Nephron (organoid): ENCODE measurements around the gene ENC1.
A peak's percentile ranks its signal among the peaks of the same experiment; 100 is the strongest.

Source experiments
- H3K27ac Mint-ChIP-seq, 3 experiments: 2 replicates each; pipeline ENCODE4 v1.8.0; 2020; ENCODE audit warnings: mixed read lengths in 3 of 3, mild to moderate bottlenecking in 2 of 3, moderate library complexity in 1 of 3
- H3K27me3 Mint-ChIP-seq: 2 replicates; pipeline ENCODE4 v1.8.0; 2021; ENCODE audit warnings: low read depth, mild to moderate bottlenecking, moderate library complexity, mixed read lengths
- H3K36me3 Mint-ChIP-seq: 2 replicates; pipeline ENCODE4 v1.8.0; 2020; ENCODE audit warnings: low read depth, mixed read lengths
- H3K4me1 Mint-ChIP-seq: 2 replicates; pipeline ENCODE4 v1.8.0; 2020; ENCODE audit warnings: mixed read lengths
- H3K4me3 Mint-ChIP-seq, 3 experiments: 2 replicates each; pipeline ENCODE4 v1.8.0; 2020; ENCODE audit warnings: mild to moderate bottlenecking in 3 of 3, mixed read lengths in 3 of 3, moderate library complexity in 2 of 3
- H3K9me3 Mint-ChIP-seq: 2 replicates; pipeline ENCODE4 v1.8.0; 2020; ENCODE audit warnings: mixed read lengths
- CTCF ChIP-seq, 3 experiments: fragments of 200-600 bp; sonication (generic); IDR thresholded peaks; one replicate each; pipeline ENCODE4 v1.5.0; 2021; ENCODE audit warnings: antibody characterized with exemption in 3 of 3; ENCODE audit not compliant: unreplicated experiment in 3 of 3

ENC1 gene

DNA sequence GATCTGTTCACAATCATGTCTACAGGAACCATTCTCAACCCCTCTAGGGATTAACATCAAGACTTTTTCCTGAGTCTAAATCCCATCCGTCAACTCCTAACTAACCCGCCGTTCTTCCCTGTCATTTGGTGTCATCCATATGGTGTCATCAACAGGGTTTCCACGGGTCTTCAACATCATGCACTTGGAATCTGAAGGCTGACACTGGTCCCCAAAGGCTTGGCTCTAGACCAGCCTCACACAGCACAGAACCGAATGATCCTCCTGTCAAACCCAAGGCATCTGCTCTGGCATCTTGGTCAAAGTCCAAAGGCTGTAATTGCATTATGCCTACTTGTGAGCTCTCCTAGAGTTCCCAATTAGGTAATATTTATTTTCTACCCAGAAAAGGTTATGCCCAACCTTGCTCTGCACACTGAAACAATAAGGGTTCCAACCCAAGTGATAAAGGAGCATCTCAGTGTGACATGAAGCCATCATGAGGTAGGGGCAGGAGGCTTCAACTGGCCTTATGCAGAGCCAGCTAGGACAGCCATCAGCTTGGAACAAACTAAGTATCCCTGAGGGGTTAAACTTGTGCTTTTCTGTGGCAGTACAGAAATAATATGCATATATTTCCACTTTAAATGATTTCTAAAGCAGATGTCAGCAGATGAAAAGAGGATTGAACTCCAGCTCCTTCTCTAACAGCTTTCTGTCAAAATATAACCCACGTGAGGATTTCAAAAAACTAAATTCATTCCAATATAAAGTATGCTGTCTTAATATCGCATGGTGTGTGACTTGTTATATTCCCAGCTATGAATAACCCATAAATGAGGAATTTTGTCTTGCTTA is 13.9 kb downstream of the ENC1 start:
- peak overlapping the region; percentile 22 to 79 (median 76) for H3K27ac Mint-ChIP-seq
- peaks cover 4% of the 10 kb centered on the region for H3K27me3 Mint-ChIP-seq
- H3K36me3 Mint-ChIP-seq, result peaks cover 46% of the 10 kb centered on the region
- no peak for TF ChIP-seq CTCF (IDR thresholded peaks at IDR 0.05; ENCODE audit: unreplicated experiment in 3 of 3)
- H3K4me1 Mint-ChIP-seq, result peaks cover 86% of the 10 kb centered on the region
- no peak overlapping the region for H3K4me3 Mint-ChIP-seq
- no peaks in the 10 kb centered on the region for H3K9me3 Mint-ChIP-seq

DNA sequence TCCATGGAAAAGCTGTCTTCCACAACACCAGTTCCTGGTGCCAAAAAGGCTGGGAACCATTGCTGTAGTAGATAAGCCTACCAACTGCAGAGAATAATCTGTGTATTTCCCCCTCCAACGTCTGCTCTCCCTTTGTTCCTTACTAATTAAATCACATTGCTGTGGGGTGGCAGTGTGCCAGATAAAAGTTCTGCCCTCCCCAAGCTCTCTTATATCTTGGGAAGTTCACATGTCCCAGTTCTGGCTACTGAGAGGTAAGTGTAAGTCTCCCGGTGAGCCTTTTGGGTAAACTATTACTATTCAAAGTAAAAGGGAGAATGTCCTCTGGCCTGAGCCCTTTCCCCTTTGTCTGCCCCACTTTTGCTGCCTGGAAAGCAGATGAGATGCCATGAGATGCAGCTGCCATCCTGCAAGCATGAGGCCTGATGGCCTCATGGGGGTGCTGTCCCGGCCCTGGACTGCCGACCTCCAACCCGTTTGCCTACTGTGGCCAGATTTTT is 14.7 kb downstream of the ENC1 start:
- peaks cover 83% of the 10 kb centered on the region for H3K4me1 Mint-ChIP-seq
- H3K9me3 Mint-ChIP-seq, result no peaks in the 10 kb centered on the region
- H3K27ac Mint-ChIP-seq, result peak overlapping the region; percentile 22 to 79 (median 76)
- no peak for TF ChIP-seq CTCF (IDR thresholded peaks at IDR 0.05; ENCODE audit: unreplicated experiment in 3 of 3)
- no peak overlapping the region for H3K4me3 Mint-ChIP-seq
- peaks cover 10% of the 10 kb centered on the region for H3K27me3 Mint-ChIP-seq
- H3K36me3 Mint-ChIP-seq, result peaks cover 38% of the 10 kb centered on the region

GRCh38 chr5:74624931-74625505 is 15.5 kb downstream of the ENC1 start:
- Mint-ChIP-seq H3K36me3 (peaks cover 31% of the 10 kb centered on the region), H3K4me3 (no peak overlapping the region), H3K27ac (peak overlapping the region in 1 of 3 experiments; percentile 76), H3K4me1 (peaks cover 80% of the 10 kb centered on the region), H3K9me3 (no peaks in the 10 kb centered on the region), H3K27me3 (peaks cover 11% of the 10 kb centered on the region)
- no peak for TF ChIP-seq CTCF (IDR thresholded peaks at IDR 0.05; ENCODE audit: unreplicated experiment in 3 of 3)

DNA sequence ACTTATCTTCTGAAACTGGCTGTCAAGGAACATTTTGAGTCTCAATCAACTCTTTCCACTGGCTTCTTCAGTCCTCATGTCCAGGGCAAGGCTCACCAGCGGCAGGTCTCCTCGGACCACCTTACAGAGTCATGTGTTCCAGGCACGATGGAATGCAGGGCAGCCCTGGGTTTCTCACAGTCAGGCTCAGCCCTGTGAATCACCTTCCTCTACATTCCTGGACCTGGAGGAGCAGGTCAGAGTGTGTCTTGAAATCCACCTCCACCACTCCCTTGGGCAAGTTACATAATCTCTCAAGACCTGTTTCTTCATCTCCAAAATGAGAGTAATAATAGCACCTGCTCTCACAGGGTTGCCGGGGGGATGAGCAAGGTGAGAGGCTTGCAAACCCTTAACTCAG is 16.0 kb downstream of the ENC1 start:
- H3K4me3 Mint-ChIP-seq, result no peak overlapping the region
- peaks cover 14% of the 10 kb centered on the region for H3K27me3 Mint-ChIP-seq
- no peak for TF ChIP-seq CTCF (IDR thresholded peaks at IDR 0.05; ENCODE audit: unreplicated experiment in 3 of 3)
- no peaks in the 10 kb centered on the region for H3K9me3 Mint-ChIP-seq
- peaks cover 74% of the 10 kb centered on the region for H3K4me1 Mint-ChIP-seq
- peak overlapping the region in 1 of 3 experiments; percentile 76 for H3K27ac Mint-ChIP-seq
- peaks cover 26% of the 10 kb centered on the region for H3K36me3 Mint-ChIP-seq

GRCh38 chr5:74623748-74624408 is 16.6 kb downstream of the ENC1 start:
- Mint-ChIP-seq H3K27ac (peak overlapping the region; percentile 19 to 76 (median 43)), H3K27me3 (peaks cover 14% of the 10 kb centered on the region), H3K4me3 (no peak overlapping the region), H3K4me1 (peaks cover 68% of the 10 kb centered on the region), H3K9me3 (no peaks in the 10 kb centered on the region), H3K36me3 (peaks cover 20% of the 10 kb centered on the region)
- no peak for TF ChIP-seq CTCF (IDR thresholded peaks at IDR 0.05; ENCODE audit: unreplicated experiment in 3 of 3)
